NT2/D1 (cell line): ENCODE results near the gene SGK2.

ENCODE experiments used
- SUZ12 ChIP-seq: IDR thresholded peaks from 2 replicates; pipeline ENCODE4 v1.6.1; 2011; ENCODE audit not compliant: insufficient read length, insufficient read depth; ENCODE audit errors: extremely low read depth
- YY1 ChIP-seq: IDR thresholded peaks from 2 replicates; pipeline ENCODE4 v1.6.1; 2011; ENCODE audit not compliant: insufficient read length, insufficient read depth
- ZNF274 ChIP-seq: IDR thresholded peaks from 2 replicates; pipeline ENCODE4 v1.6.1; 2011; ENCODE audit warnings: mild to moderate bottlenecking, low read depth, low read length

GRCh38 chr20:43525021-43525420 lies 33.8 kb upstream of the SGK2 start:
- TF ChIP-seq YY1: no peak
- no peak for TF ChIP-seq ZNF274
- TF ChIP-seq SUZ12: no peak
